ENCODE measurements around the gene ZNF385D.

Gene ZNF385D

DNA sequence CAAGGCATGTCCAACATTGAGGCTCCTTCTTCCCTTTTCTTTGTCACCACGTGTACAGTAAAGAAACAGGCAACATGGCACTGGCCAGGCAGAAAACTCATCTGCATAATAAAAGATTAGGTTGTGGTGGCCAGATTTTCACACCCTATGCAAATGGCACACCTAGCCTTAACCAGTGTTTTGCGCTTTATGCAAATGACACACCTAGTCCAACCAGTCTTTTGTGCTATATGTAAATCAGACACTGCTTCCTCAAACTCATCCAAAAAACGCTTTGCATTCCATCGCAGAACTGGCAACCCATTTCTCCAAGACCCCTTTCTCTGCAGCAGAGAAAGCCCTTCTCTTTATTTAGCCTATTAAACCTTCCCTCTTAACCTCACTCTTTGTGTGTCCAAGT, 109.1 kb downstream of the ZNF385D start:
- Mint-ChIP-seq H3K27ac (no peak overlapping the region), H3K36me3 (no peaks in the 10 kb centered on the region), H3K4me3 (no peak overlapping the region), H3K27me3 (no peaks in the 10 kb centered on the region), H3K9me3 (peaks cover 4 to 14% of the 10 kb centered on the region in 2 donors), H3K4me1 (no peaks in the 10 kb centered on the region)
- ATAC-seq (replicated peaks): no peak
- DNase-seq: no peak

DNA sequence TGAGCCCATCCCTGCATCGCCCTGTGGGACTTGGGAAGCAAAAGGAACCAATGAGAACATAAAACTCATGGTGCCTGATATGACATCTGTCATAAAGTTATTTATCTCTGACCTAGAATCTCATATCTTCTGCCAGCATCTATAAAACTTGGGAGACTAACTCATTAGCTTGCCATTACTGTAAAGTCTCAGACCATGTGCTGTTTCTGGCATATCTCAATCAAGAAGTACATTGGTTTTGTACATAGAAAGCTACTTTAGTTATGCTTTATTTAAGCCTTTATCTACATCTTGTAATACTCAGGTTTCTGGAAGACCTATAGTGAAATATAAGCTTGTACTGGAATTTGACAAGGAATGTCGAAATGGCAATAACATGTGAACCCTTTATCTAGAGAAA, 112.5 kb downstream of the ZNF385D start:
- ATAC-seq (replicated peaks): no peak
- no peaks in the 10 kb centered on the region for H3K27me3 Mint-ChIP-seq

DNA sequence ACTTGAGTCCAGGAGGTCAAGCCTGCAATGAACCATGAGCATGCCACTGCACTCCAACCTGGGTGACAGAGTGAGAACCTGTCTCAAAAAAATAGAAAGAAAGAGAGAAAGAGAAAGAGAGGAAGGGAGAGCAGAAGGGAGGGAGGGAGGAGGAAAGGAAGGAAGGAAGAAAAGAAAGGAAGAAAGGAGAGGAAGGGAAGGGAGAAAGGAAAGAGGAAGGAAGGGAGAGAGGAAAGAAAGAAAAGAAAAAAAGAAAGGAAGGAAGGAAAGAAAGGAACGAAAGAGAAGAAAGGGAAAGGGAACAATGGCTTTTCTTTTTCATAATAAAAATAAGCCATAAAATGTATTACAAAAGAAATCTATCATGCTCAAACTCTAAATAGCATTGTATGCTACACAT, 116.9 kb downstream of the ZNF385D start:
- Mint-ChIP-seq H3K4me3 (no peak overlapping the region), H3K27me3 (no peaks in the 10 kb centered on the region), H3K36me3 (no peaks in the 10 kb centered on the region), H3K27ac (no peak overlapping the region), H3K4me1 (no peaks in the 10 kb centered on the region), H3K9me3 (peaks cover 0 to 5% of the 10 kb centered on the region in 2 donors)
- DNase-seq: no peak
- ATAC-seq (replicated peaks): no peak

More for the DNA sequence above, 112.5 kb downstream of the ZNF385D start:
- Mint-ChIP-seq H3K4me1 (no peaks in the 10 kb centered on the region), H3K4me3 (no peak overlapping the region), H3K36me3 (no peaks in the 10 kb centered on the region), H3K9me3 (peaks cover 5 to 14% of the 10 kb centered on the region in 2 donors), H3K27ac (no peak overlapping the region)
- no peak for DNase-seq

DNA sequence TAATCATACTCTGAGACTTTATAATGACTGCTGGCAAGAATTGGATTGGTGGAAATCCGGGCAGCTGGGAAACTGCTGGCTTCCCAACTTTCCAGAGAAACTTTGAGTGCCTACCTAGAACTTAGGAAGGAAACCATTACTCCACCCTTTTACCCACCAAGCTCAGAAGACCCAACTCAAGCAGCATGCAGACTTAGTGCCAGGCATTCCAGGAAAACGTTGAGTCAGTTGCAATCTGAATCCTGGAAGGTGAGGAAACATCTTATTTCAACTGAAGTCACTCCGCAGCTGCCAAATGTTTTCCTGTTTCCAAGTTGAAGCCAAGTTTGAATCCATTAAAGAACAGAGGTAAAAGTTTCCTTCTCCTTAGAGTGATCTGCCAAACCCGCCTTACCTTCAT, 126.5 kb downstream of the ZNF385D start:
- Mint-ChIP-seq H3K36me3 (no peaks in the 10 kb centered on the region), H3K9me3 (peaks cover 0 to 1% of the 10 kb centered on the region in 2 donors), H3K27me3 (no peaks in the 10 kb centered on the region), H3K4me1 (no peaks in the 10 kb centered on the region), H3K27ac (no peak overlapping the region), H3K4me3 (no peak overlapping the region)
- no peak for DNase-seq
- ATAC-seq (replicated peaks): no peak

DNA sequence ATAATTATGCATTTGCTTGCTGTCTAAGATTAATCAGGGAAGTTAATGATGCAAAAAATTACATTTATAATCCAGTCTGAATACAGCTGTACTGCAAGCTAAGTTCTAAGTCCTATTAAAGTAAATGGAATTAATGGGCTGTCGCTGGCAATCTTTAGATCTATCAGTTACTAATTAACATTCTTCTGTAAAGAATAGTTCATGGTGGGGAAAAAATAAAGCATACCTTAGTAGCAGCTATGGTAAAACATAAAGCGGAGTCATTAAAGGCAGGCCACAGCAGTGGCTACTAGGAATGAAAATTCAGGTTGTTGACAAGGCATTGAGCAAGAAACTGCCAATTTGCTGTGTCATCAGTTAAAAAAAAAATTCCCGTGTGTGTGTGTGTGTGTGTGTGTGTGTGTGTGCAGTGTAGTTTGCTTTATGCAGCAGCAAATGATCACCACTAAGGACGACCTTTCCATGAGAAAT, 129.8 kb downstream of the ZNF385D start:
- H3K27ac Mint-ChIP-seq: no peak overlapping the region
- ATAC-seq (replicated peaks) (no peak), DNase-seq (no peak)
- H3K9me3 Mint-ChIP-seq: peaks cover 1 to 3% of the 10 kb centered on the region in 2 donors
- H3K27me3 Mint-ChIP-seq: no peaks in the 10 kb centered on the region
- H3K4me3 Mint-ChIP-seq: no peak overlapping the region
- H3K4me1 Mint-ChIP-seq: no peaks in the 10 kb centered on the region
- no peaks in the 10 kb centered on the region for H3K36me3 Mint-ChIP-seq

DNA sequence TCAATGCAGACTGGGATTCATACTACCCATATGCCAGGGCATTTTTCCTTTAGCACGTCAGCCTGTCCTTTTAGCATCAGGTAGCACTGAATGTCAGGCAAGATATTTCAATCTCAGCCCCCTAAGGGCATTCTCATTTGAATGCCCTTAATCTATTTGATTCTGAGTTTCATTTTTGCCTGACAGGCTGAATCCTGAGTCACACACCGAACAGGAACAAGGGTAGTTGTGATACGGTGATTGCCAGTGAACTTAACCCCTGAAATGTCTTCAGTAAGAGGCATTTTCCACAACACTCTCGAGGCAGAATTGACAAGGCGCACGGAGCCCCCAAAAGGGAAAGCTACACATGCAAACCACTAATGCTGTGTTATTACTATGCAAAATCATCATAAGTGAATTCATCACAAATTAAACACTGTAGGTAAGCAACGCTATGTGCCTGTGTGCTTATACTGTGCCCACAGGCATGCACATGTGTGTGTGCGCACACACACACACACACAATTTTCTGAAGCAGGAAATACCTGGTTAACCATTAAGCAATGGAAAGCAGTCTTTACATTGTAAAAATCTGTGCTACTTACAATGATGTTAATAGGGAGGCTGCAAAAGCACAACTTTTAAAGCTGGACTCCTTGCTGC, 130.4 kb downstream of the ZNF385D start:
- Mint-ChIP-seq H3K27me3 (no peaks in the 10 kb centered on the region), H3K4me3 (no peak overlapping the region), H3K36me3 (no peaks in the 10 kb centered on the region), H3K9me3 (peaks cover 1 to 3% of the 10 kb centered on the region in 2 donors), H3K4me1 (no peaks in the 10 kb centered on the region), H3K27ac (no peak overlapping the region)
- ATAC-seq (replicated peaks) (no peak), DNase-seq (no peak)

GRCh38 chr3:21618695-21619094, 132.3 kb downstream of the ZNF385D start:
- Mint-ChIP-seq H3K4me3 (no peak overlapping the region), H3K27ac (no peak overlapping the region), H3K9me3 (peaks cover 1 to 3% of the 10 kb centered on the region in 2 donors), H3K27me3 (no peaks in the 10 kb centered on the region), H3K36me3 (no peaks in the 10 kb centered on the region), H3K4me1 (no peaks in the 10 kb centered on the region)
- DNase-seq (no peak), ATAC-seq (replicated peaks) (no peak)

DNA sequence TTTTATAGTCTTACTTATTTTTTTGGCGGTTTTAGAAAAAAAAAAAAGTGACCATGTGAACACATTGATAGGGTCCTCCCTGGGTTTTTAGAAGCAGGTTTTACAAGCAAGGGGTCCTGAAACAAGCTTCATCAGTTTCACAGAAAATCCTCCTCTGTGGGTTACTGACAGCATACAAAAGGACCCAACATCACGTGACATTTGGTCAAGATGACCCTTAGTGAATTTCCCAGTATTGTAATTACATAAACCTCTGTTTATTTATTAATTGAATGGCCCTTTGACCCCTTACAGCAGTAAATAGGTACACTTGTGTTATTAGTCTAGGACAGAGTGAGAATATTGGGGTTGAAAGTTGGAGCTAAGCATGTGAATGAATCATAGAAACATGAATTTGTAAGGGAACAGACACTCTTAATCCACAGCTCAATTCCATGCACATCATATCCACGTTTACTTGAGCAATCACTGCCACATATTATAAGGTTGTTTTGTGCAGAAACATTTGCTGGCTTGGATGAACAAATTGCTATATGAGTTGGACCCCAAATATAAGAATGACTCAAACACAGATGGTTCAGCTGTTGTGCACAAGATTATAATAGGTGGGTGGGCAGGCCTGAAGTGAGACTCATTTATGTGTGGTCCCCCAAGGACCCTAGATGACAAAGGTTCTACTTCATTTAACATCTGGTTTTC, 137.5 kb downstream of the ZNF385D start:
- H3K4me1 Mint-ChIP-seq: no peaks in the 10 kb centered on the region
- DNase-seq: no peak

GRCh38 chr3:21601178-21601577, 149.8 kb downstream of the ZNF385D start:
- Mint-ChIP-seq H3K9me3 (peaks cover 4% of the 10 kb centered on the region in 2 donors), H3K27me3 (no peaks in the 10 kb centered on the region), H3K4me1 (no peaks in the 10 kb centered on the region), H3K36me3 (no peaks in the 10 kb centered on the region), H3K27ac (no peak overlapping the region), H3K4me3 (no peak overlapping the region)
- ATAC-seq (replicated peaks) (no peak), DNase-seq (no peak)

More for the DNA sequence above, 137.5 kb downstream of the ZNF385D start:
- H3K36me3 Mint-ChIP-seq: no peaks in the 10 kb centered on the region
- H3K4me3 Mint-ChIP-seq: no peak overlapping the region
- no peak overlapping the region for H3K27ac Mint-ChIP-seq
- no peaks in the 10 kb centered on the region for H3K27me3 Mint-ChIP-seq
- peaks cover 0 to 3% of the 10 kb centered on the region in 2 donors for H3K9me3 Mint-ChIP-seq
- ATAC-seq (replicated peaks): no peak

DNA sequence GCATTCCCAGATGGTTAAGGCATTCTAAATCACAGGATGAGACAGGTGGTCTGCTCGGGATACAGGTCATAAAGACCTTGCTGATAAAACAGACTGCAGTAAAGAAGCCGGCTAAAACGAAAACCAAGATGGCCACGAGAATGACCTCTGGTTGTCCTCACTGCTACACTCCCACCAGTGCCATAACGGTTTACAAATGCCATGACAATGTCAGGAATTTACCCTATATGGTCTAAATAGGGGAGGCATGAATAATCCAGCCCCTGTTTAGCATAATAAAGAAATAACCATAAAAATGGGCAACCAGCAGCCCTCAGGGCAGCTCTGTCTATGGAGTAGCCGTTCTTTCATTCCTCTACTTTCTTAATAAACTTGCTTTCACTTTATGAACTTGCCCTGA, 151.1 kb downstream of the ZNF385D start:
- no peaks in the 10 kb centered on the region for H3K4me1 Mint-ChIP-seq
- DNase-seq (no peak), ATAC-seq (replicated peaks) (no peak)
- H3K27me3 Mint-ChIP-seq: no peaks in the 10 kb centered on the region
- H3K27ac Mint-ChIP-seq: no peak overlapping the region
- no peaks in the 10 kb centered on the region for H3K36me3 Mint-ChIP-seq
- H3K9me3 Mint-ChIP-seq: peaks cover 4% of the 10 kb centered on the region in 2 donors
- H3K4me3 Mint-ChIP-seq: no peak overlapping the region

DNA sequence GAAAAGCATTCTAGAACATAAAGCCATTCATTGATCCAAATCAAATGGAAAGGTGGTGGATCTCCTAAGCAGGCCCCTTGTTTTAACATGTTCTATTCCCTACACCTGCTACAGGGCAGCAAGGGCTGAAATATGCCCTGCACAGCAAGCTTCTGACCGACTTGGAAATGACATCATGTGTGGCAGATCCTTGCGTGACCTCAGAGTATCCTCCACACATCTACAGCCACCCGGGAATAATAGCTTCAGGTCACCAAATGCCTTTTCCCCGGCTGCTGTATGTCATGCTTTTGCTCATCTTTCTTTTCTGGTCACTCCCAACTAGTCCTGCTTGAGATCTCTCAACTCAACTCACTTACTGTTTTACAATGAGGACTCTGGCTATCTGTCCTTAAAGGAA, 158.2 kb downstream of the ZNF385D start:
- no peaks in the 10 kb centered on the region for H3K4me1 Mint-ChIP-seq
- DNase-seq (no peak), ATAC-seq (replicated peaks) (no peak)
- H3K36me3 Mint-ChIP-seq: no peaks in the 10 kb centered on the region
- no peak overlapping the region for H3K4me3 Mint-ChIP-seq
- H3K27me3 Mint-ChIP-seq: no peaks in the 10 kb centered on the region
- H3K27ac Mint-ChIP-seq: no peak overlapping the region
- H3K9me3 Mint-ChIP-seq: no peaks in the 10 kb centered on the region

GRCh38 chr3:21587894-21588293, 163.1 kb downstream of the ZNF385D start:
- no peak overlapping the region for H3K4me3 Mint-ChIP-seq
- no peak for ATAC-seq (replicated peaks)

GRCh38 chr3:21585216-21585740, 165.7 kb downstream of the ZNF385D start:
- no peak for ATAC-seq (replicated peaks)
- no peaks in the 10 kb centered on the region for H3K27me3 Mint-ChIP-seq
- DNase-seq: no peak
- H3K36me3 Mint-ChIP-seq: no peaks in the 10 kb centered on the region
- peaks cover 0 to 2% of the 10 kb centered on the region in 2 donors for H3K9me3 Mint-ChIP-seq
- no peak overlapping the region for H3K27ac Mint-ChIP-seq
- no peaks in the 10 kb centered on the region for H3K4me1 Mint-ChIP-seq
- H3K4me3 Mint-ChIP-seq: no peak overlapping the region

More at GRCh38 chr3:21587894-21588293, 163.1 kb downstream of the ZNF385D start:
- no peaks in the 10 kb centered on the region for H3K27me3 Mint-ChIP-seq
- H3K27ac Mint-ChIP-seq: no peak overlapping the region
- H3K36me3 Mint-ChIP-seq: no peaks in the 10 kb centered on the region
- no peak for DNase-seq
- H3K9me3 Mint-ChIP-seq: peaks cover 0 to 2% of the 10 kb centered on the region in 2 donors
- no peaks in the 10 kb centered on the region for H3K4me1 Mint-ChIP-seq

- no peak for ATAC-seq (replicated peaks)
- H3K27me3 Mint-ChIP-seq: no peaks in the 10 kb centered on the region
- no peaks in the 10 kb centered on the region for H3K36me3 Mint-ChIP-seq
- no peak overlapping the region for H3K27ac Mint-ChIP-seq
- no peak for DNase-seq
- no peak overlapping the region for H3K4me3 Mint-ChIP-seq
- H3K9me3 Mint-ChIP-seq: peaks cover 0 to 3% of the 10 kb centered on the region in 2 donors
- no peaks in the 10 kb centered on the region for H3K4me1 Mint-ChIP-seq
Observed at GRCh38 chr3:21573291-21573690, 177.7 kb downstream of the ZNF385D start.

DNA sequence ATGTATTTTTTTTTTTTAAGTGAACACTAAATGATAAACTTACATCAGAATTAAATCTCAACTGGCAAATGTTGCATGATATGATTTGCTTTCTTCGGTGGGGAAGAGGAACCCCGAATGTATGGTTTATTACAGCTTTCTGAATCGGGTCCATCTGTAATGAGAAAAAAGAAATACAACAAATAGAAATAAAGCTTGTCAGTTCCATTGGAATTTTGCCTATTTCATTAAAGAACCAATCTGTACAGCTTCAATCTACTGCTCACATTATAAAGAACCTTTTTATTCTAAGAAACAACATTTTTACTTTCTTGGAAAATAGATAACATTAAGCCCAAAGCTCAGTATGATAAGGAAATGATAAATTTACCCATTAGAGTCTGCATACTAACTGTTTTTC, 186.5 kb downstream of the ZNF385D start:
- no peaks in the 10 kb centered on the region for H3K4me1 Mint-ChIP-seq
- no peak overlapping the region for H3K4me3 Mint-ChIP-seq
- H3K27ac Mint-ChIP-seq: no peak overlapping the region
- DNase-seq (no peak), ATAC-seq (replicated peaks) (no peak)
- H3K36me3 Mint-ChIP-seq: no peaks in the 10 kb centered on the region
- H3K27me3 Mint-ChIP-seq: no peaks in the 10 kb centered on the region
- H3K9me3 Mint-ChIP-seq: peaks cover 0 to 2% of the 10 kb centered on the region in 2 donors
